C4-2B (cell line): ENCODE measurements around the gene CPN2.

Experiments
- ZFX ChIP-seq: fragments of 450-650 bp; IDR thresholded peaks from 2 replicates; pipeline ENCODE4 v1.6.1; 2017
- TF ChIP-seq, protein P1 (sequence below): fragments of 450-650 bp; conservative IDR thresholded peaks from 2 replicates; pipeline ENCODE4 v1.5.1; 2017; ENCODE audit warnings: mild to moderate bottlenecking

DNA sequence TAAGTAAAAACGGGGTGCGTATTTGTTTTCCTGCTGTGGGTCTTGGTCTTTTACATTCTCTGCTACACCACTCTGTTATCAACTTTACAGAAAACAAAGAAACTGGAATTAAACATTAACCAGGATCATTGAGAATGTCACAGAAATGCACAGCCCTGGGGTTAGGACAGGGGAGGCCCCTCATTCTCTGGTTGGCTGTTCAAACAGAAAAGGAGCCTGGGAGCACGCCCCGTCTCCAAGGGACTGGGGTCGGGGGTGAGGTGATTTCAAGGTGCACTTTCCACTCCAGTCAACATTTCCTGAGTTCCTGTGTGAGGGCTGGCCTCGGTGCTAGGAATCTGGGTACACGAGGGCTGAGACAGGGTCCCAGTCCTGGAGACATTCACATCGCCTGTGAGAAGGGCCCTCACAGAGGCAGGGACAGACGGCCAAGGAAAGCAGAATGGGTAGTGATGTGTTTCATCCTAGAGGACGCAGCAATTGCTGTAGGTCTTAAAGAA lies 30.3 kb downstream of the CPN2 start:
- TF ChIP-seq, protein P1, sequence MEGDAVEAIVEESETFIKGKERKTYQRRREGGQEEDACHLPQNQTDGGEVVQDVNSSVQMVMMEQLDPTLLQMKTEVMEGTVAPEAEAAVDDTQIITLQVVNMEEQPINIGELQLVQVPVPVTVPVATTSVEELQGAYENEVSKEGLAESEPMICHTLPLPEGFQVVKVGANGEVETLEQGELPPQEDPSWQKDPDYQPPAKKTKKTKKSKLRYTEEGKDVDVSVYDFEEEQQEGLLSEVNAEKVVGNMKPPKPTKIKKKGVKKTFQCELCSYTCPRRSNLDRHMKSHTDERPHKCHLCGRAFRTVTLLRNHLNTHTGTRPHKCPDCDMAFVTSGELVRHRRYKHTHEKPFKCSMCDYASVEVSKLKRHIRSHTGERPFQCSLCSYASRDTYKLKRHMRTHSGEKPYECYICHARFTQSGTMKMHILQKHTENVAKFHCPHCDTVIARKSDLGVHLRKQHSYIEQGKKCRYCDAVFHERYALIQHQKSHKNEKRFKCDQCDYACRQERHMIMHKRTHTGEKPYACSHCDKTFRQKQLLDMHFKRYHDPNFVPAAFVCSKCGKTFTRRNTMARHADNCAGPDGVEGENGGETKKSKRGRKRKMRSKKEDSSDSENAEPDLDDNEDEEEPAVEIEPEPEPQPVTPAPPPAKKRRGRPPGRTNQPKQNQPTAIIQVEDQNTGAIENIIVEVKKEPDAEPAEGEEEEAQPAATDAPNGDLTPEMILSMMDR: no peak
- no peak for TF ChIP-seq ZFX
